Tibial nerve (tissue), 4 donors: Measurements from ENCODE around the gene ZNF776. TPM values are rescaled to one million over a fixed set of nuclear protein-coding genes. Genes with fewer than 3 reads are reported as not detected.
A peak's percentile ranks its signal among the peaks of the same experiment; 100 is the strongest.

Experiments
- DNase-seq, 2 donors: peaks; one replicate each; pipeline ENCODE4 v3.0.0-alpha.2; 2019; ENCODE audit warnings: low spot score in 2 of 2
- H3K27ac ChIP-seq, 4 donors: fragments of 200-600 bp; sonication (generic) in 3 of 4; one replicate each; pipeline ENCODE4 v1.5.1; 2017 to 2019; ENCODE audit warnings: mild to moderate bottlenecking in 1 of 4
- H3K27me3 ChIP-seq, 2 donors: fragments of 200-600 bp; sonication (generic) in 1 of 2; one replicate each; pipeline versions ENCODE4 v1.5.1 to v1.6.0; 2017 to 2019
- H3K36me3 ChIP-seq, 3 donors: fragments of 200-600 bp; sonication (generic); one replicate each; pipeline ENCODE4 v1.5.1; 2018 to 2019
- H3K4me1 ChIP-seq, 4 donors: fragments of 200-600 bp; sonication (generic) in 3 of 4; one replicate each; pipeline ENCODE4 v1.5.1; 2017 to 2019
- H3K4me3 ChIP-seq, 4 donors: fragments of 200-600 bp; sonication (generic) in 3 of 4; one replicate each; pipeline ENCODE4 v1.5.1; 2017 to 2019; ENCODE audit warnings: mild to moderate bottlenecking in 1 of 4, moderate library complexity in 1 of 4
- H3K9me3 ChIP-seq, 4 donors: fragments of 200-600 bp; sonication (generic) in 3 of 4; one replicate each; pipeline ENCODE4 v1.5.1; 2017 to 2019
- EP300 ChIP-seq, 2 donors: sonication (generic); formaldehyde crosslinking; IDR thresholded peaks; one replicate each; pipeline ENCODE4 v1.6.1; 2017; ENCODE audit warnings: antibody characterized with exemption in 2 of 2, mild to moderate bottlenecking in 1 of 2
- POLR2A ChIP-seq, 2 donors: fragments of 450-650 bp; IDR thresholded peaks; one replicate each; pipeline ENCODE4 v1.6.1; 2017; ENCODE audit warnings: antibody characterized with exemption in 2 of 2, mild to moderate bottlenecking in 2 of 2, moderate library complexity in 2 of 2
- WGBS, 2 donors: methylation state at CpG; one replicate each; pipeline ENCODE4 v1.1.5; 2018; 5-methylcytosine and 5-hydroxymethylcytosine counted together
- total RNA-seq, 4 donors: library from RNA; depleted of rRNA; stranded (reverse); fragments of >200 nt; gene quantifications; one replicate each; pipeline ENCODE4 v1.1.0, GENCODE V29; 2016
- TF ChIP-seq, protein P1 (sequence below), 5 experiments: fragments of 200-600 bp in 3 of 5; fragments of 450-650 bp in 2 of 5; sonication (generic) in 3 of 5; IDR thresholded peaks; one replicate each; pipeline ENCODE4 v1.5.1; 2016 to 2019; ENCODE audit warnings: antibody characterized with exemption in 5 of 5, mild to moderate bottlenecking in 3 of 5, moderate library complexity in 2 of 5

Gene ZNF776
- total RNA-seq, 4 donors from 2014 or later = 10.8 to 18.4 (median 12.6) TPM

DNA sequence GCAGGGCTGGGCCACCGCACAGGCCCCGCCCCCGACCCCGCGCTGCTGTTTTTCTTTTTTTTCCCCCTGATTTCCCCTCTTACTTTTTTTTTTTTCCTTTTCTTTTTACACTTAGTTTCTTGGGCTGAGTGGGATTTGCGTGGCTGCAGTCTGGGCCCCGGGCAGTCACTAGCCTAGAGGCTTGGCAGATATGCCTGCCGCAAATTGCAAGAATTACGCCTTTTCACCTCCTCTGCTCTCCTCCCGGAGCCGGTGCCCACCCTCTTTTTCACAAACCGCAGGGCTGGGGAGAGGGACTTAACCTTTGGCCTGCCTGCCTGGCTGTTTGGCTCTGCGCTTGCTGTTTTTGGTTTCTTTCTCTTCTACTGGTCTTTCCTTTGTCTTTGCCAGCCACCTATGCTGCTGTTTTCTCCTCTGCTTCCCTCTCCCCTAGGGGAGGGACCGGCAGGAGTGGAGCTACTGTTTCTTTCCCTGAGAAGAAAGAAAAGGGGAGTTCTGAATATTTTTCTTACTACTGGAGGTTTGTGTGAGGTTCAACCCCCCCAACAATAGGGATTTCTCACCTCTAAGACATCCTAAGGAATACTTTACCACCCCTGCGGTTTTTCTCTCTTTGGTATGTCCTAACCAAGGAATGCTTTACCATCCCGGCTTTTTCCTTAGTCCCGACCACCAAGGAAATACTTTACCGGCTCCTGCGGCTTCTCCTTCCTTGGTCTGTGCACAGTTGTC, 57.1 kb downstream of the ZNF776 start:
- Histone ChIP-seq H3K9me3 (peaks cover 0 to 48% (median 0%) of the 10 kb centered on the region in 4 donors), H3K27me3 (no peaks in the 10 kb centered on the region), H3K27ac (peak overlapping the region in 3 of 4 donors; percentile 35 to 72 (median 72)), H3K4me1 (peaks cover 0 to 15% (median 0%) of the 10 kb centered on the region in 4 donors), H3K4me3 (peak overlapping the region; percentile 21 to 55 (median 41)), H3K36me3 (peaks cover 0 to 75% (median 4%) of the 10 kb centered on the region in 3 donors)
- TF ChIP-seq, protein P1, sequence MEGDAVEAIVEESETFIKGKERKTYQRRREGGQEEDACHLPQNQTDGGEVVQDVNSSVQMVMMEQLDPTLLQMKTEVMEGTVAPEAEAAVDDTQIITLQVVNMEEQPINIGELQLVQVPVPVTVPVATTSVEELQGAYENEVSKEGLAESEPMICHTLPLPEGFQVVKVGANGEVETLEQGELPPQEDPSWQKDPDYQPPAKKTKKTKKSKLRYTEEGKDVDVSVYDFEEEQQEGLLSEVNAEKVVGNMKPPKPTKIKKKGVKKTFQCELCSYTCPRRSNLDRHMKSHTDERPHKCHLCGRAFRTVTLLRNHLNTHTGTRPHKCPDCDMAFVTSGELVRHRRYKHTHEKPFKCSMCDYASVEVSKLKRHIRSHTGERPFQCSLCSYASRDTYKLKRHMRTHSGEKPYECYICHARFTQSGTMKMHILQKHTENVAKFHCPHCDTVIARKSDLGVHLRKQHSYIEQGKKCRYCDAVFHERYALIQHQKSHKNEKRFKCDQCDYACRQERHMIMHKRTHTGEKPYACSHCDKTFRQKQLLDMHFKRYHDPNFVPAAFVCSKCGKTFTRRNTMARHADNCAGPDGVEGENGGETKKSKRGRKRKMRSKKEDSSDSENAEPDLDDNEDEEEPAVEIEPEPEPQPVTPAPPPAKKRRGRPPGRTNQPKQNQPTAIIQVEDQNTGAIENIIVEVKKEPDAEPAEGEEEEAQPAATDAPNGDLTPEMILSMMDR (IDR thresholded peaks at IDR 0.05) = no peak
- TF ChIP-seq EP300 (IDR thresholded peaks at IDR 0.05) (no peak), POLR2A (IDR thresholded peaks at IDR 0.05) (no peak)
- WGBS, 2 donors = 3 to 4% methylated on average over 19 of the region's 19 CpGs
- DNase-seq = no peak

DNA sequence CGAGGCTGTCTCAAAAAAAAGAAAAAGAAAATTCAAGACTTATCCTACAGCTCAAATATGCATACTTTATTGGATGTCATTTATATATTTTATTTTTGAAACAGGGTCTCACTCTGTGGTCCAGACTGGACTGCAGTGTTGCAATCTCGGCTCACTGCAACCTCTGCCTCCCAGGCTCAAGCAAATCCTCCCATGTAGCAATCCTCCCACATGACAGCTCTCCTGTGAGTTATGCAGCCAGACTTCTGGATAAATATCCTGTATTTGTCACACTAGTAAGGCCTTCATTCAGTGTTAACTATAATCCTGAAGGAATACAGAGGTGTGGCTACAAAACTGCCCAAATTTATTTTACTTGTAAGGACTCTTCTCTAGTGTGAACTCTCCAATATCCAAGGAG, 60.9 kb downstream of the ZNF776 start:
- no peak overlapping the region for H3K27ac ChIP-seq
- no peak overlapping the region for H3K4me3 ChIP-seq
- TF ChIP-seq POLR2A (IDR thresholded peaks at IDR 0.05) = no peak
- TF ChIP-seq, protein P1 (IDR thresholded peaks at IDR 0.05) = no peak
- no peak for TF ChIP-seq EP300 (IDR thresholded peaks at IDR 0.05)
- H3K4me1 ChIP-seq = peaks cover 0 to 21% (median 0%) of the 10 kb centered on the region in 4 donors
- DNase-seq = no peak
- H3K27me3 ChIP-seq = no peaks in the 10 kb centered on the region
- peaks cover 0 to 35% (median 0%) of the 10 kb centered on the region in 4 donors for H3K9me3 ChIP-seq
- WGBS, 2 donors = 92 to 96% methylated on average over 2 of the region's 2 CpGs
- H3K36me3 ChIP-seq = peaks cover 0 to 82% (median 4%) of the 10 kb centered on the region in 3 donors

Other genes starting within 250 kb of the ZNF776 start
- 10 to 100 TPM in 3 of 4 donors, 1 to 10 TPM in 1; 2.6 to 31.8 (median 16.0) TPM for gene ZNF773, start 246.9 kb upstream of the ZNF776 start, total RNA-seq
- 1 to 10 TPM; 4.9 to 5.7 (median 5.0) TPM for gene ZNF549, start 219.5 kb upstream of the ZNF776 start, total RNA-seq
- 10 to 100 TPM in 1 of 4 donors, 1 to 10 TPM in 3; 6.6 to 11.0 (median 8.0) TPM for gene ZNF550, start 187.0 kb upstream of the ZNF776 start, total RNA-seq
- 1 to 10 TPM; 2.4 to 6.0 (median 2.6) TPM for gene ZNF416, start 167.9 kb upstream of the ZNF776 start, total RNA-seq
- 1 to 10 TPM; 3.0 to 7.6 (median 5.0) TPM for gene ZIK1, start 162.7 kb upstream of the ZNF776 start, total RNA-seq
- gene ZNF530, start 146.9 kb upstream of the ZNF776 start, total RNA-seq = 1 to 10 TPM; 1.3 to 9.6 (median 3.0) TPM
- 10 to 100 TPM; 15.0 to 43.7 (median 25.4) TPM for gene ZNF134, start 132.6 kb upstream of the ZNF776 start, total RNA-seq
- 10 to 100 TPM in 3 of 4 donors, 1 to 10 TPM in 1; 5.9 to 18.6 (median 14.0) TPM for gene ZNF211, start 113.6 kb upstream of the ZNF776 start, total RNA-seq
- gene ZSCAN4, start 77.9 kb upstream of the ZNF776 start, total RNA-seq = not detected
- 10 to 100 TPM in 1 of 4 donors, 1 to 10 TPM in 3; 3.6 to 12.9 (median 7.2) TPM for gene ZNF551, start 64.8 kb upstream of the ZNF776 start, total RNA-seq
- gene ZNF154, start 37.6 kb upstream of the ZNF776 start, total RNA-seq = 1 to 10 TPM in 2 of 4 donors, under 1 TPM in 2; 0.21 to 2.0 (median 0.71) TPM
- gene ZNF671, start 19.2 kb upstream of the ZNF776 start, total RNA-seq = 1 to 10 TPM; 1.5 to 3.1 (median 2.5) TPM
- 10 to 100 TPM in 3 of 4 donors, 1 to 10 TPM in 1; 7.9 to 18.8 (median 13.4) TPM for gene ZNF586, start 22.9 kb downstream of the ZNF776 start, total RNA-seq
- gene ZNF552, start 68.1 kb downstream of the ZNF776 start, total RNA-seq = 10 to 100 TPM in 2 of 4 donors, 1 to 10 TPM in 2; 4.2 to 19.5 (median 10.5) TPM
- gene ZNF587B, start 83.5 kb downstream of the ZNF776 start, total RNA-seq = 10 to 100 TPM in 2 of 4 donors, 1 to 10 TPM in 2; 8.5 to 14.9 (median 10.1) TPM
- gene ZNF587, start 103.0 kb downstream of the ZNF776 start, total RNA-seq = 10 to 100 TPM; 21.0 to 34.8 (median 28.3) TPM
- gene ZNF814, start 142.2 kb downstream of the ZNF776 start, total RNA-seq = 10 to 100 TPM in 2 of 4 donors, 1 to 10 TPM in 2; 4.6 to 32.3 (median 8.2) TPM
- gene ZNF417, start 169.8 kb downstream of the ZNF776 start, total RNA-seq = 10 to 100 TPM; 10.3 to 18.0 (median 14.4) TPM
- gene ZNF418, start 188.6 kb downstream of the ZNF776 start, total RNA-seq = 1 to 10 TPM; 2.1 to 6.1 (median 3.3) TPM
- 1 to 10 TPM; 2.6 to 6.3 (median 3.6) TPM for gene ZNF256, start 200.9 kb downstream of the ZNF776 start, total RNA-seq
- gene C19orf18, start 227.7 kb downstream of the ZNF776 start, total RNA-seq = under 1 TPM in 1 of 4 donors, not detected in 3; 0.66 TPM